NCI-H524 treated with DMSO at 0.1 percent for 48 hours (cell line): ENCODE data around the gene ARL4C.

Experiments
- DNase-seq: peaks from one replicate; lab custom pipeline; 2025; lab: John Stamatoyannopoulos, UW

The ARL4C gene, protein sequence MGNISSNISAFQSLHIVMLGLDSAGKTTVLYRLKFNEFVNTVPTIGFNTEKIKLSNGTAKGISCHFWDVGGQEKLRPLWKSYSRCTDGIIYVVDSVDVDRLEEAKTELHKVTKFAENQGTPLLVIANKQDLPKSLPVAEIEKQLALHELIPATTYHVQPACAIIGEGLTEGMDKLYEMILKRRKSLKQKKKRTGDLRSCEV

DNA sequence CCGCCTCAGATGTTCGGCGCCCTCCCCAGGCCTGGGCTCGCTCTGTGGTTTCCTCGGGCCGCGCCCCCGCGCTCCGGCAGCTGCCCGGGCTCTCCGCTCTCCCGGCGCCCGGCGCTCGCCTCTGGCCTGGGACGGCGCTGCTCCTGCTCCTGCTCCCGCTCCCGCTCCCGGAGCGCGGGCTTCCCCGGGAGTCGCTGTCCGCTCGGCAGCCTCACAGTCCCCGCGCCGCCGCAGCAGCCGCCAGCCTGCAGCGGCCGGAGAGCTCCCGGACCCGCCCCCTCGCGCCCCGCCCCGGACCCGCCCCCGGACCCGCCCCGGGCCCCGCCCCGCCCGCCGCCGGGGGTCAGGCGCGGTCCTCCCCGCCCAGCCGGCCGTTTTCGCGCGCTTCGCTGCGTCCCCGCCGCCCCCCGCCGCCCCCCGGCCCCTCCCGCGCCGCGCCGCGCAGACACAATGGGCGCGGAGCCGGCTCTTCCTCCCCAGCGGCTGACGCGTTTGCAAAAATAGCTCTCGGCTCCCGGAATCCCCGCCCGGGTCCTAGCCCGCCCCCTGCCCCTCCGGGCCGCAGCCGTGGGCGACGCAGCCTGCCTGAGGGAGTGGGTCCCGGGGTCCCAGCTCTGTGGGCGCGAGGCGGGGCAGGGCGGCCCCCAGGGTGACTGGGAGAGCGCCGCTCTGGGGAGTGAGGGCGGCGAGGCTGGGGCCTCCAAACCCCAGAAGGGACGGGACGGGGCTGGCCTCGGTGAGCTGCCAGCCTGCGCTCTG lies at the start of gene ARL4C:
Gene ARL4C, minus strand, starts transcription at position 247 of the 759 bp plus-strand sequence. CDS start 495 bp downstream, outside the sequence.
- no peak for DNase-seq

DNA sequence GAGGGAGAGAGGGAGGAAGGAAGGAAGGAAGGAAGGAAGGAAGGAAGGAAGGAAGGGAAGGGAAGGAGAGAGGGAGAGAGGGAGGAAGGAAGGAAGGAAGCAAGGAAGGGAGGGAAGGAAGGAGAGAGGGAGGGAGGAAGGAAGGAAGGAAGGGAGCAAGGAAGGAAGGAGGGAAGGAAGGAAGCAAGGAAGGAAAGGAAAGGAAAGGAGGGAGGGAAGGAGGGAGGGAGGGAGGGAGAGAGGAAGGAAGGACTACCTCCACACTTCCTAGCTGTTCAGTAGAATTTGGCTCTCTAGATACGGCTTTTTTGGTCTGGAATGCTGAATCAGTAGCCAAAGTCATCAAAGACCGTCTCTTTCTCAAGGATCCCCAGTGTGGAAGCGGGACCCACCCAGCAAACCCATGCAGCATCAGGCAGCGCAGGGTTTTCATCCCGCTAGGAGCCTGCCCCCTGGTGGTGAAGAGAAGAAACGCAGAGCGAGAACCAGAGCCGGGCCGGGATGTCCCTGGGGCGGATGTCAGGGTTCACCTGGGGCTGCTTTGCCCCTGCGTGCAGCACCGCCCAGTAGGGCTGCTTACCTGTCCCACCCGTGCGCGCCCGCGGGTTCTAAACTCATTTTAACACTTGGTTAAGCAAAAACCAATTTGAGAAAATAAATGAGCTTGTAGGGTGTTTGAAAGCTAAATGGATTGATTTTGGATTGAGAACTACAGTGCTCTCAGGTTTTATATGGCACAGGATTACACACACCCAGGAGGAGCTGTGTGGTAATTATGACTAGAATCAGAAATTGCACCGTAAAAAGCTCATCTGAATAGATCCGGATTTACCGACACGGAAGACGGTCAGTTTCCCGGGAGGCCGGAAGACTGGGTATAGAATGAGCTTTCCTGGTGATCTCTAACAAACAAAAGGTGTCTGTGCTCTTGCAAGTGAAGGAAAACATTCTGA lies 48.1 kb upstream of the ARL4C start:
- no peak for DNase-seq

DNA sequence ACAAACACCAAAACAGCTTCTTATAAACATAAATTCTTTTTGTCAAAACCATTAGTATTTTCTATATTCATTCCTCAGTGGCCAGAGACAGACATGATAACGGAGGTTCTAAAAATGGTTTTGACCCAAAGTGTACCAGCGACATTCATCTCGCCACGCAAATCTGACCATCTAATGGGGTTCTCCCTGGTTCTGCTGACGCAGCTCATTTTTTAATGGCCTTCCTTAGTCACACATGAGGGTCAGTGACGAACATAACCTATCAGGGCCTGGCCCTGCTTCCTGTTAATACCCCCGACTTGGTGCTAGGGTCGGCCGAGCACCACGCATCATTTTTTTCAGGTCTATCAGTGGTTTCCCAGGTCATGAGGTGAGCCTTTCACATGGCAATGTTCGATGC lies 45.9 kb upstream of the ARL4C start:
- DNase-seq, result no peak

DNA sequence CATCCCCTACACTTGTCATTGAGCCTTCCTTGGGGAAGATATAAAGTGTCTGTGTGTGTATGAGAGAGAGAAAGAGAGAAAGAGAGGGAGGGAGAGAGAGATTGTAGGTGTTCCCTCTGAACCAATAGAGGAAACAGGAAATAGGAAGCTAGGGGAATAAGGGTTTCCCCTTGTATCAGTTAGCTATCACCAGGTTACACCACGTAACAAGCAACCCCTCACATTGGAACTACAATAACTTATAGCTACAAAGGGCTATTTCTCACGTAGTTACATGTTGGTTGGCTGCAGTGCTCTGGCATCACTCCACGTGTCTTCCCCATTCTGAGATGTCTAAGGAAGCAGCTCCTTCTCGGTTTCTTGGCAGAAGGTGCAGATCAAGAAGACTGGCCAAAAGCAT lies 41.0 kb upstream of the ARL4C start:
- DNase-seq, result no peak

DNA sequence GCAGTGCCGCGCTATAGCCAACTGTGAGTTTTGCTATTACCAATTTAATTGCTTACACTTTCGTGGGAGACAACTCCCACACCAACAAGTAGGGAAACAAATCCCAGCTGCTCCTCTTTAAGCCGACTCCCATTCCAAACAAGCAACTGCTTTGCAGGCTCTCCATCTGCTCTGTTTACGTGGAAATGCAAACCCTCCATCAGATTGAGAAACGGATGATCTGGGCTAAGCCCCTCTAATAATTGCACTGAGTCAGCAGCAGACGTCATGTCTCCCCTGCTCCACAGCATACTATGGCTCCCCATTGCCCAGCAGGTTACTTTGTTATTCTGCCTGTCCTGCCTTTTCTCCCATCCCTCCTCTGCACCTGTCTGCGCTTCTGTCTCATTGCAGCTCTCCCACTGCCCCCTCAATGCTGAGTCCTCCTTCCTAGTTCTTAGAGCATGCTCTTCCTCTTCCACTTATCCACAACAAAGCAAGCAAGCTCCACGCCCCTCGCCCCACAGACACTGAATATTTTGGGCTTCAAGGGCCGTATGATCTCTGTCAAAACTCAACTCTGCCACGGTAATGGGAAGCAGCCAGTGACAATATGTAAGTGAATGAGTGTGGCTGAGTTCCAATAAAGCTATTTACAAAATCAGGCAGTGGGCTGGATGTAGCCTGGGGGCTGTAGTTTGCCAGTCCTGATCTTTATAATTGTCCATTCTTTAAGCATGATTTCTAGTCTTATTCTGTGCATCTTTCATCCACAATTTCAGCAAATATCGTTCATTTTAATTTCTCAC lies 39.5 kb upstream of the ARL4C start:
- peak; percentile 78 for DNase-seq

DNA sequence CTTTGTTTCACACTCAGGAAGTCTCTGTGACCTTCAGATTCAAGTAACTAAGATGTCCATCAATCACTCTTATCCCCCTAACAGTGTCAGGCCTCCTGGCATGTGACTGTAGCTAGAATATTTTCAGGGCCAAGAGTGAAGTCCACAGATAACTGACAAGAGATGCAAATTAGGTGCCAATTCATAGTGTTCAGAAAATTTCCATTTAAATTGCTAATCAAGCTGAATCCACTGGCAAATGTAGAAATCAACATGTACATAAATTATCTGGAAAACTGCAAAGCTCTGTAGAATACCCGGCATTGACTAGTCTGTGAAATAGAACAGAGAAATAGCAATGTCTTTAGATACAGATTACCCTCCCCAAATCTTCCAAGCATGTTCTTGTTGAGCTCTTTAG lies 38.6 kb upstream of the ARL4C start:
- DNase-seq, result no peak

DNA sequence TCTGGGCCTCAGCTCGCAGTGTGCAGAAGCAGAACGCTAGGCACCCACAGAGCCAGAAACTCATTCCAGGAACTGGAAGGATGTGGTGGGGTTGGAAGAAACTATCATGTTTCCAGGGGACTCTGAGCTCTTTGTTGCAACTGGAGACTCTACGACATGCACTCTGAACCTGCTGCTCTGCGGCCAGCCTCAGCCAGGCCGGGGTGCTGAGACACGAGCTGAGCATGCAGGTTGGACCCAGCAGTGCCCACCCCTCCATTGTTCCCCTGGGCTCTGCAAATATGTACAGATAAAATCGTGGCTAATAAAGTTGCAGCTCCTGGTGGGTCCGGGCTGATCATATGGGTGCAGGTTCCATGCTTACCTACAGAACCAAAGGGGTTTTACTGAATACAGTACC lies 37.6 kb upstream of the ARL4C start:
- no peak for DNase-seq

DNA sequence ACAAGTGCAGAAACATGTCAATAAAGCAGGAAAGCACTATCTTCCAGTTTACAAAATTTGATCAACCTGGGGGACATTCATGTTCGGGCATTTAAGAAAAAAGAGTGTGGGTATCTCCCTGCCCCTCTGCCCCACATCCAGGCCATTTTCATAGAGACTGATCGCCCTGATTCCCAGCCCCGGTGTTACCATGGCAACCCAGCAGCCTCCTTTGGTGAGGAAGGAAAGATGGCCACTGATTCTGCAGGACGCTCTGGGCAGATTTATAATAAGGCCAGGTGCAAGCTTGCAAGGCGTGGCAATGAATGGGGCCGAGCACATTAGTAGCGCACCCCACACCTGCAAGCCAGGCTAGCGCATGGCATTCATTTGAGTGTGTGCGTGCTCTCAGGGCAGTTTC lies 36.7 kb upstream of the ARL4C start:
- no peak for DNase-seq

DNA sequence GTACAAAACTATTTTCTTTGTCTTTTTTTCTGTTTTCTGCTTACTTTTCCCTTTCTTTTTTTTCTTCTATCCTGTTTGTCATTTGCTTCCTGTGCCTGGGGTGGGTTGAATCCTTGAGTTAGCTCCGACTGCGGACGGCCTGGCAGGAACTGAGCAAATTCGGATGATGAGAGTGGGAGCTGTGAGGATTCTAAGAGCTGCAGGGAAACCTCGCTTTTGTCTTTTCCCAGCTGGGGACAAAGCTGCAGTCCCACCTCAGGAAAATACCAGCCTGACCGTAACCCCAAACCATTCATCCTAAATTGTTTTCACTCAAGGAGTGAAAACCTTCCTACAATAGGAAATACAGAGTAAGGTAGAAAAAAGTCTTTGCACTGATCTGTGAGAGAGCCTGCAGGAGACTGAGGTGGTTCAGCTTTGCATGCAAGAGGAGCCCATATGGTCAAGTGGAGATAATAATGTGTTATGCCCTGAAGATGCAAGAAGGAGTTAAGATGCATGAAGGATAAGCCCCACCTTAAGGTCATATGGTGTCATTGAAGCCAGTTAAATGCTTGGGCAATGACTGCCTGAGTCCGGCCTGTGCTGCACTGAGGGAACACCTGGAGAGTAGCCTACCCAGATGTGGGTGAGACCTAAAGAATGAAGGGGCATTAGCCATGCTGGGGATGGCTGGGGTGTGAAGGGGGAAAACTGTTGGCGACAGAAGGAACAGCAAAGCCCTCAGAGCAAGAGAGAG lies 31.7 kb upstream of the ARL4C start:
- peak; percentile 87 for DNase-seq

DNA sequence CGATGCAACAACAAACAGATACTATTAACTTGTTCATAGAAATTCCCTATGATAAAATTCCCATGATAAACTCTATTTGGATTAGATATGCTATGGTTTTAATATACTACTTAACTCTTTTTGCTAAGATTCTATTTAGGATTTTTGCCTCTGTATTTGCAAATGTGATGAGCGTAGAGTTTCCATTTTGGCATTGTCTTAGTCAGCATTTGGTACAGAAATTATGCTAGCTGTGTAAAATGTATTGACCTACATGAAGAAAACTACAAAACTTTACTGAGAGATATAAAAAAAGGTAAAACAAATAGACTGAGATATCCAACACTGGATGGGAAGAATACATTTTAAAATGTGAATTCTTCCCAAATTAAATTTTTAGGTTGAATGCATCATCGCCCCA lies 29.8 kb upstream of the ARL4C start:
- no peak for DNase-seq

DNA sequence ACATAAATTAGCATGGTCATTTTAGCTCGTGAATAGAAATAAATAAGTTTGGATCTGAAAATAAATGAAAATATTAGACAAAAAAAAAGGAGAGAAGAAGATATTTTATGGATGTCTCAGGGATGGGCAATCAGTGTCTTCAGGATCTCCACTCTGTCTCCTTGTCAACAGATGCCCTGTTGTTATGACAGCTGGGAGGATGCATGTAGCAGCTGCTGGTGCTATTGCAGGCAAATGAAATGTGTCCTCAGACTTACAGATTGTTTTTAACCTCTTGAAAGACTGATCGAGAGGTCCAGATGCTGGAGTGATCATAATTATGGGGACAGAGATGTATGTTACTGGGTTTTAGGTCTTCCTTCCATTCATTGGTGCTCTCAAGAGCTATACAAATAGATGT lies 24.7 kb upstream of the ARL4C start:
- DNase-seq, result peak; percentile 87

DNA sequence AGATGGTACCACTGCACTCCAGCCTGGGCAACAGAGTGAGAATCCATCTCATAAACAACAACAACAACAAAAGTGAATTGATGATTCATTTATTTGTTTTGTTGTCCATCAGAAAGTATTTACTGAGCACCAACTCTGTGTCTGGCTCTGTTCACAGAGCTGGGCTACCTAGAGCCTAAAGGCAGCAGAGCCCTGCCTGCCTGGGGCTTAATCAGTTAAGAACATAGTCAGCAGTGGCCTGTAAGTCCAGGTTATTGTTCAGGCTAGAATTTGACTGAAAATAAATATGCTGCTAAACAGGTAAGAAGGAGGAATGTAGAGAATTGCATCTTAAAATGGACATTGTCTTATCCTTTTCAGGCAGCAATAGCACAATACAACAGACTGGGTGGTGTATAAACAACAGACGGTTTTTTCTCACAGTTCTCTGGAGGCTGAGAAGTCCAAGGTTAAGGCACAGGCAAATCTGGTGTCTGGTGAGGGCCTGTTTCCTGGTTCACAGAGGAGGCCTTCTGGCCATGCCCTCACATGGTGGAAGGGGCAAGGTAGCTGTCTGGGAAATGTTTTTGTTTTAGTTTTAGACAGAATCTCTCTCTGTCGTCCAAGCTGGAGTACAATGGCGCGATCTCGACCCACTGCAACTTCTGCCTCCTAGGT lies 22.2 kb upstream of the ARL4C start:
- no peak for DNase-seq

DNA sequence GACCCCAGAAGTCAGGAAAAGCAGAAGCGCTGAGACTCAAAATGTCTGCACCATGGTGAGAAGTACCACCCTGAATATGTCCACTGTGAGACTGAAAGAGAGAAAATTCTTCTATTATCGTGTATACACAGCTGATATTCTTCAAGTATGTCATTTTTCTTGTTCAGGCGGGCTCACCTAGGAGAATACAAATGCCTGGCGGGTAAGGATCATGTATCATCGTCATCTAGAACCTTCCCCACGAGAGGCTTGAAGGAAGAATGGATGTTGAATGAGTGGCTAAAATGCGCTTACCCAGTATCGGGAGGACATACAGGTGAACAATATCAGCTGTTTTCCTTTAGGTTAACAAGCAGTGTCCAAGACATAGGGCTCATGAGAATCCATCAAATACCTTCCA lies 21.1 kb upstream of the ARL4C start:
- no peak for DNase-seq

DNA sequence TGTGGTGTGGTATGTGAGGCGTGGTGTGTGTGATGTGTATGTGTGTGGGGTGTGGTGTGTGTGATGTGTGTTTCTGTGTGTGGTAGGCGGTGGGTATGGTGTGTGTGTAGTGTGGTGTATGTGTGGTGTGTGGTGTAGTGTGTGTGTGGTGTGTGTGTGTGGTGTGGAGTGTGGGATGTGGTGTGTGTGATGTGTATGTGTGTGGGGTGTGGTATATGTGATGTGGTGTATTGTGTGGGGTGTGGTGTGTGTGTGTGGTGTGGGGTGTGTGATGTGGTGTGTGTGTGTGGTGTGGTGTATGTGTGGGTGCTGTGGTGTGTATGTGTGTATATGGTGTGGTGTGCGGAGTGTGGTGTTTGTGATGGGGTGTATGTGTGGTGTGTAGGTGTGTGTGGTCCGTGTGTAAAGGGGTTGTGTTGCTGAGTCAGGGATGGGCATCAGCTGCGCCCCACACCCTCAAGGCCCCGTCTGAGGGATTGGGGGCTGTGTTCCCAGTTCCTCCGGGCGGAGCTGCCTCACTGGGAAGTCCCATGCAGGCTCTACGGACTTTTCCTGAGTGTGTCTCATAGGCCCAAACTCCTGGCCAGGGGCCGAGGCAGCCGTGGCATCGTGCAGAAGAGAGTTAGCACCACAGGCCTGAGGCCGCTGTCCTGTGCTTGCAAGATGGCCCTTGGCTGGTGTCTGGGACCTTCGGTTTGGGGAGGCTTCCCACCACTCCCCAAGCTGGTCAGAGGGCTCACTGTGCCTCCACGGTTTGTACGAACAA lies 18.2 kb upstream of the ARL4C start:
- no peak for DNase-seq

DNA sequence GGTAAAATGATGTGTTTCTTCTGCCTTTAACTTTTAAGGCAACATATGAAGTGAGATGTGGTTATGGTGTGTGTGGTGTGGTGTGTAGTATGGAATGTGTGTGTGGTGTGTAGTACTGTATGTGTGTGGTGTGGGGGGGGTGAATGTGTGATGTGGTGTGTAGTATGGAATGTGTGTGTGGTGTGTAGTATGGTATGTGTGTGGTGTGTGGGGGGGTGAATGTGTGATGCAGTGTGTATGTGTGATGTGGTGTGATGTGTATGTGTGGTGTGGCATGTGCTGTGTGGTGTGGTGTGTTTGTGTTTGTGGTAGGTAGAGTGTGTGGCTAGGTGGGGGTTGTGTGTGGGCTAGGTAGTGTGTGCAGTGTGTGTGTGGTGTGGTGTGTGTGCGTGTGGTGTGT lies 17.2 kb upstream of the ARL4C start:
- DNase-seq, result no peak

DNA sequence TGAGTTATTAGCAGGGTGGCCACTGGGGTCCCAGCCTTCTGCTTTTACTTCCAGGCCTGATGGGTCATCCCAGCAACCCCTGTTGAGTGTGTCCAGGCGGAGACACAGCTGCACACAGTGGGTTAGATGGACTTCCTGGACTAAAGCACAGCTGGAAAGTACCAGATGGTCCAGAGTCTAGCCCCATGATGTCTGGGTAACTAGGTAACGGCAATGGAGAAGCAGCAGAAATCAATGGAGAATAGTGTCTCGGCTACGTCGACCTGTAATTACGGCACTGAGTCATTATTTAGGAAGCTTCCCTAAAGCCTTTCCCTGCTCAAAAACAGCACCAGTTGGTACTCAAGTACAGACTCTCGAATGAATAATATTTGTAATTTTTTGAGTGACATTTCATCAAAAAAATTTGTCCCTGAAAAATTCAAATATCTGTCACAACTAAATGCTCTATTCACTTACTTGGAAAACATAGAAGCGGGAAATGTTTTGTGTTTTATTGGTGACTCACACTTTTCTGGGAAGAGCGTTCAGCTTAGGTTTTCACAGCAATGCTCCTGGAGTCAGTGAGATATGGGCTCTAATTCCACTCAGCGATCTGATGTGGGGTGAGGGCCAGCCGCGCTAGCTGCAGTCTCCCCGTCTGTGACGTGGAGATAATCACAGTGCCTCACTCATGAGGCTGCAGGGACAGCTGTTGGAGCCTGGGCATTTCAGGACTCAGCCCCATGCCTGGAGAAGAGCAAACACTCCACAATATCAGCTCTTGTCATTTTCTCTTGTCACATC lies 16.2 kb upstream of the ARL4C start:
- DNase-seq, result no peak

DNA sequence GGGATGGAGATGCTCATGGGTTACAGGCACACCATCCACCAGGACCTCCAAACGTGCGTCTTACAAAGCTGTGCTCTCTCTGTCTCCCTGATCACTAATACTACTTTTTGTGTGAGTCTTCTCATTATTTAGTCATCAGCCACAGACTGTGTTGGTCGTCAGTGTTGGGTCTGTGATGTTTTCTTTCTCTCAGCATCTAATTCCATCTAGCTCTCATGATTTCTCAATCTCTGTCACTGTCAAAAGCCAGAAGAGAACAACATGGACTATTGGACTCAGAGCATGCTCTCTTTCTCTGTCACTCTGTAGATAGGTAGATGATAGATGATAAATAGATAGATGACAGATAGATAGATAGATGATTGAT lies 6.0 kb upstream of the ARL4C start:
- DNase-seq, result no peak

DNA sequence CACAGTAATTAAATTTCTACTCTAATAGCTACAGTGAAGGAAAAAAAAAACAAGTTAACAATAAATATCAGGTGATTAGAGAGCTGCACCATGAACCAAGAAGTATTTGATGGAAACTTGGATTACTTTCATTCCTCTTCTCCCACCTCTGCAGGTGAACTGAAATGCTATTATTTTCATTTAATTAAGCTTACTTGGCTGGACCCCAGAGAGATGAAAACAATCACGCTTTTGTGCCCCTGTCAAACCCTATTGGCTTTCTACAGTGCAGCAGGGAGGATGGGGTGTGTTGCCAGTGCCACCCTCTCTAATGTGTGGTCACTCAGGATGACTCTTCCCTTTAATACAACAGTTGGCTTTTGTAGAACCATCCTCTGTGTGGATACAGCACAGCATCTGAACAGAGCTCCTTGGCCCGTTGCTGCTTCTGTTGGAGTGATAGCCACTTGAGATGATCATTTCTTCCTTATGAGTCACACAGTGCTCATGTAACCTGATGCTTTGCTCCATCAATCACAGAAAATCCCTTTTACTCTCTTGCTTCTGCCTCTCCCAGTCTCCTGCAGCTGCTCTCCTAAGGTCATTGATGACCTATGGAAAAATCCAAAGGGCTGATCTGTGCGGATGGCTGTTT lies 5.5 kb upstream of the ARL4C start:
- peak; percentile 65 for DNase-seq
